Cardiac fibroblast (primary cell): ENCODE results near the gene POFUT1.
A peak's percentile ranks its signal among the peaks of the same experiment; 100 is the strongest.

Experiments
- DNase-seq, 2 donors: peaks; one replicate each; pipeline versions ENCODE4 v3.0.0 to v3.0.0-alpha.2; 2010; ENCODE audit warnings: low read depth in 2 of 2
- H3K4me3 ChIP-seq, 2 donors: replicated peaks in 1 of 2; 1 replicate in 1 of 2; 2 replicates in 1 of 2; pipeline ENCODE4 v1.5.1; 2011; ENCODE audit warnings: low read depth in 2 of 2, low read length in 2 of 2, mild to moderate bottlenecking in 2 of 2, moderate library complexity in 1 of 2
- TF ChIP-seq, protein P1 (sequence below): IDR thresholded peaks from one replicate; pipeline ENCODE4 v1.5.1; 2011; ENCODE audit warnings: low read depth, mild to moderate bottlenecking, low read length, inconsistent platforms

The POFUT1 gene

DNA sequence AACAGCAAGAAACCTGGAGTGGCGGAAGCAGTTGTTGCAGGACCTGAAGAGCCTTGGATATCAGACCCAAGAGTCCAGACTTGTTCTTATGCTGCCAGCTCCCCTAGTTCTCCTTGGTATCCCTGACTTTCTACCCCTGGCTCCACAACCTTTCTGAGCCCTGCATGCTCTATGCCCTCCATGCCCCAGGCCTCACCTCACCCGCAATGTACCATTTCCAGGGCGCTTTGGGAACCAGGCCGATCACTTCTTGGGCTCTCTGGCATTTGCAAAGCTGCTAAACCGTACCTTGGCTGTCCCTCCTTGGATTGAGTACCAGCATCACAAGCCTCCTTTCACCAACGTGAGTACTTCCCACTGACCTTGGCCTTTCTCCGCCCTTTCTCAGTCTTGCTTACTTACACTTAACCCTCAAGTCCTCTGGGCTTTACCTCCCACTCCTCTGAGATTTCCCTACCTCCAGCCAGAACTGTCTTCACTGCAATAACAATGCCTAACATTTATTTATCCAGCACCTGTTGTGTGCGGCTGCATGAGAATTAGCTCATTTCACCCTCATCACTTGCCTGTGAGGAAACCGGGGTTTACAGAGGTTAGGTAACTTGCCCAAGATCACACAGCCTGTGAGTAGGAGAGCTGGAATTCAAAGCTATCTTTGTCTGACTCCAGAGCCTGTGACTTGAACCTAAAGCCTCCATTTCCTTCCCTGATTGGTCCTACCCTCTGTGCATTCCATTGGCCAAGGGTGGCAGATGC lies 2.3 kb downstream of the POFUT1 start:
- TF ChIP-seq, protein P1, sequence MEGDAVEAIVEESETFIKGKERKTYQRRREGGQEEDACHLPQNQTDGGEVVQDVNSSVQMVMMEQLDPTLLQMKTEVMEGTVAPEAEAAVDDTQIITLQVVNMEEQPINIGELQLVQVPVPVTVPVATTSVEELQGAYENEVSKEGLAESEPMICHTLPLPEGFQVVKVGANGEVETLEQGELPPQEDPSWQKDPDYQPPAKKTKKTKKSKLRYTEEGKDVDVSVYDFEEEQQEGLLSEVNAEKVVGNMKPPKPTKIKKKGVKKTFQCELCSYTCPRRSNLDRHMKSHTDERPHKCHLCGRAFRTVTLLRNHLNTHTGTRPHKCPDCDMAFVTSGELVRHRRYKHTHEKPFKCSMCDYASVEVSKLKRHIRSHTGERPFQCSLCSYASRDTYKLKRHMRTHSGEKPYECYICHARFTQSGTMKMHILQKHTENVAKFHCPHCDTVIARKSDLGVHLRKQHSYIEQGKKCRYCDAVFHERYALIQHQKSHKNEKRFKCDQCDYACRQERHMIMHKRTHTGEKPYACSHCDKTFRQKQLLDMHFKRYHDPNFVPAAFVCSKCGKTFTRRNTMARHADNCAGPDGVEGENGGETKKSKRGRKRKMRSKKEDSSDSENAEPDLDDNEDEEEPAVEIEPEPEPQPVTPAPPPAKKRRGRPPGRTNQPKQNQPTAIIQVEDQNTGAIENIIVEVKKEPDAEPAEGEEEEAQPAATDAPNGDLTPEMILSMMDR = no peak
- H3K4me3 ChIP-seq = no peak overlapping the region
- DNase-seq = peak in 1 of 2 donors; percentile 18

DNA sequence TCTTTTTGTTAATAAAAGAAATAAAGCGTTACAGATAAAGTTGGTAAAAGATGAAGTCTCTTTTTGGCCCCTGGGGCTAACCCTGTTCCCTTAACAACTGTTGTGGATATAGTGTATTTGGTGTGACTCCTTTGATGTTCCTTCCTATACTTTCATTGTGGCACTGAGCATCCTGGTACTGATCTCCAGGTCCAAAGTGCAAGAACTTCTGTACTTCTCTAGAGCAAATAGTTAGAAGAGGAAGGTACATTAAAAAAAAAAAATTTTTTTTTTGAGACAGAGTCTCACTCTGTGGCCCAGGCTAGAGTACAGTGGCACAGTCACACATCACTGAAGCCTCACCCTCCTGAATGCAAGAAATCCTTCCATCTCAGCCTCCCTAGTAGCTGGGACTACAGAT lies 6.2 kb downstream of the POFUT1 start:
- TF ChIP-seq, protein P1 = no peak
- H3K4me3 ChIP-seq = no peak overlapping the region
- no peak for DNase-seq

DNA sequence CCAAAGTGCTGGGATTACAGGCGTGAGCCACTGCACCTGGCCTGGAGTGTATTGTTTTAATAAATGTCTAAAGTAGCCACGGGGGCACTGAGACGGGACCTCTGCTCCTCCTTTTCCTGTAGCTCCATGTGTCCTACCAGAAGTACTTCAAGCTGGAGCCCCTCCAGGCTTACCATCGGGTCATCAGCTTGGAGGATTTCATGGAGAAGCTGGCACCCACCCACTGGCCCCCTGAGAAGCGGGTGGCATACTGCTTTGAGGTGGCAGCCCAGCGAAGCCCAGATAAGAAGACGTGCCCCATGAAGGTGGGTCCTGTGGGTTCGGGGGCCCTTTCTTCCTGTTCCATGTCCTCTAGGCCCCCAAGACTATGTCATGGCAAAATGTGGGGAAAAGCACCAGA lies 7.5 kb downstream of the POFUT1 start:
- no peak for DNase-seq
- TF ChIP-seq, protein P1 = no peak

DNA sequence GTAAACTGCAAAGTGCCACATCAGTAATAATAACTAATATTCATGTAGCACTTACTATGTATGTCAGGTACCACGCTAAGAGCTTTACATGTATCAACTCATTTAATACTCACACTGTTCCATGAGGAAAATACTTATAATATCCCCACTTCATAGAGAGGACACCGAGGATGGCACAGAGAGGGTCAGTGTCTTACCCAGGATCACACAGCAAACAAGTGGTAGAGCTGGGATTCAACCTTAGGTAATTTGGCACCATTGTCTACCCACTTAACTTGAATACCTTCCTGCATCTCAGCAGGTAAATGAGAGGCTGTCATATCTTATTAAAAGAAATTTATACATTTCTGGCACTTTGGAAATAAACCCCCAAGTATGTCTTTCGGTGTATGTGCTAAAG lies 8.0 kb downstream of the POFUT1 start:
- no peak overlapping the region for H3K4me3 ChIP-seq
- TF ChIP-seq, protein P1 = no peak
- DNase-seq = no peak

More for the DNA sequence above, 7.5 kb downstream of the POFUT1 start:
- H3K4me3 ChIP-seq = no peak overlapping the region

DNA sequence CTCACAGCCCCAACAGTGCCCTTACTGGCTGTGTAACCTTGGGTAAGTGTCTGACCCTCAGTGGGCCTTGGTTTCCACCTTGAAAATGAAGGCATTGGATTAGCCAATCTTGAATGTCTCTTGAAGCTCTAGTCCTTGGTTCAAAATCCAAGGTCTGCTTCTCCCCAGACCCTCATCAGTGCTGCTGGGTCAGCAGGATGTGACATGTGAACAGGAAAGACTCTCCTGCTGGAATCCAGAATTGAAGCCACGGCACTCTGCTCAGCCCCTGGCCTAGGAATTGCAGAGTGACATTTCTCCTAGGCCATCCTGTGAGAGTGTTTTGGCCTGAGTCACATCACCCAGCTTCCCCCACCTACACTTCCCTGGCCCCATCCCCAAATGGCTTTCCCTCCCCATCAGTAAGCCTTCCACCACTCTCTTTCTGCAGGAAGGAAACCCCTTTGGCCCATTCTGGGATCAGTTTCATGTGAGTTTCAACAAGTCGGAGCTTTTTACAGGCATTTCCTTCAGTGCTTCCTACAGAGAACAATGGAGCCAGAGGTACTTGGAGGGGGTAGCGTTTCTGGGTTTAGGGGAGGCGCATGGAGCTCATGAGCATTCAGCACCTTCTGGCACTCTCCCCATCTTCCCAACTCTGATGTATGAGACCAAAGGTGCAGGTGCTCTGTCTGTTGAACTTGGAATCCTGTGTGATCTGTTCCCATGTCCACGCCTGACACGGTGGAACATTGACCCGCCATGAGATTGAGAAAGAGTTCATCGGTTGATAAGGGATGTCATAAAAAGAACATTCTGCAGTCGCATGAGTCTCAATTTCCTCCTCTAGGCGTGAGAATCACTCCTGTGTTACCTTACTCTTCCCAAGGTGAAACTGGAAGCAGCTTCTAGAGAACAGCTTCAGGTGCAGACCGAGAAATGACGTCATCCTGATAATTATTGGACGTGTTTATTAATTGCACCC lies 8.8 kb downstream of the POFUT1 start:
- TF ChIP-seq, protein P1 = no peak
- H3K4me3 ChIP-seq = no peak overlapping the region
- no peak for DNase-seq

DNA sequence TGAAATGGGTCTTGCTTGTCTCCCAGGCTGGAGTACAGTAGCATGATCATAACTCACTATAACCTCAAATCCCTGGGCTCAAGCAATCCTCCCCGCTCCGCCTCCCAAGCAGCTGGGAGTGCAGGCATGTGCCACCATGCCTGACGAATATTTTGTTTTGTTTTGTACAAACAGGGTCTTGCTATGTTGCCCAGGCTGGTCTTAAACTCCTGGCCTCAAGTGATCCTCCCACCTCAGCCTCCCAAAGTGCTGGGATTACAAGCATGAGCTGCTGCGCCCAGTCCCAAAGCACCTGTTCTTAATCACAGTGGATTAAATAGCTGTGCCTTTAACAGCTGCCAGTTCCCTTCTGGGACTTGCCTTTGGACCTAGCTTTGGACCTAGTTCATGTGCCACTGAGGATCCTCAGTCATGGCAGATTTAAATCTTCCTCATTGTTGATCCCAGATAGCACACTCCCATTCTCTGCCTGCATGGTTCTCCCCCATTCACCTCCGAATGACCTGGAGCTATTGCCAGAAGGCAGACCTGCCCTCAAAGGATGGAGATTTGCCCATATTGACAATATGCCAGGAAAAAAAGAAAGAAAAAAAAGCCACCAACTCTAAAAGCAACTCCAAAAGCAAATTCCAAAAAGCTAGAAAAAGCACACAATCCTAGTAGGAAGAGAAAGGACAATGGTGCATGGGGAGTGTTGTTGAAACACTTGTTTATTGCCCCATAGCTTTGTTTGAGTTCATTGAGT lies 10.6 kb downstream of the POFUT1 start:
- no peak for DNase-seq
- TF ChIP-seq, protein P1 = no peak
- no peak overlapping the region for H3K4me3 ChIP-seq
